Measurements from ENCODE around the gene NUP188. TPM values are rescaled to one million over a fixed set of nuclear protein-coding genes. Genes with fewer than 3 reads are reported as not detected.

Gene NUP188, protein sequence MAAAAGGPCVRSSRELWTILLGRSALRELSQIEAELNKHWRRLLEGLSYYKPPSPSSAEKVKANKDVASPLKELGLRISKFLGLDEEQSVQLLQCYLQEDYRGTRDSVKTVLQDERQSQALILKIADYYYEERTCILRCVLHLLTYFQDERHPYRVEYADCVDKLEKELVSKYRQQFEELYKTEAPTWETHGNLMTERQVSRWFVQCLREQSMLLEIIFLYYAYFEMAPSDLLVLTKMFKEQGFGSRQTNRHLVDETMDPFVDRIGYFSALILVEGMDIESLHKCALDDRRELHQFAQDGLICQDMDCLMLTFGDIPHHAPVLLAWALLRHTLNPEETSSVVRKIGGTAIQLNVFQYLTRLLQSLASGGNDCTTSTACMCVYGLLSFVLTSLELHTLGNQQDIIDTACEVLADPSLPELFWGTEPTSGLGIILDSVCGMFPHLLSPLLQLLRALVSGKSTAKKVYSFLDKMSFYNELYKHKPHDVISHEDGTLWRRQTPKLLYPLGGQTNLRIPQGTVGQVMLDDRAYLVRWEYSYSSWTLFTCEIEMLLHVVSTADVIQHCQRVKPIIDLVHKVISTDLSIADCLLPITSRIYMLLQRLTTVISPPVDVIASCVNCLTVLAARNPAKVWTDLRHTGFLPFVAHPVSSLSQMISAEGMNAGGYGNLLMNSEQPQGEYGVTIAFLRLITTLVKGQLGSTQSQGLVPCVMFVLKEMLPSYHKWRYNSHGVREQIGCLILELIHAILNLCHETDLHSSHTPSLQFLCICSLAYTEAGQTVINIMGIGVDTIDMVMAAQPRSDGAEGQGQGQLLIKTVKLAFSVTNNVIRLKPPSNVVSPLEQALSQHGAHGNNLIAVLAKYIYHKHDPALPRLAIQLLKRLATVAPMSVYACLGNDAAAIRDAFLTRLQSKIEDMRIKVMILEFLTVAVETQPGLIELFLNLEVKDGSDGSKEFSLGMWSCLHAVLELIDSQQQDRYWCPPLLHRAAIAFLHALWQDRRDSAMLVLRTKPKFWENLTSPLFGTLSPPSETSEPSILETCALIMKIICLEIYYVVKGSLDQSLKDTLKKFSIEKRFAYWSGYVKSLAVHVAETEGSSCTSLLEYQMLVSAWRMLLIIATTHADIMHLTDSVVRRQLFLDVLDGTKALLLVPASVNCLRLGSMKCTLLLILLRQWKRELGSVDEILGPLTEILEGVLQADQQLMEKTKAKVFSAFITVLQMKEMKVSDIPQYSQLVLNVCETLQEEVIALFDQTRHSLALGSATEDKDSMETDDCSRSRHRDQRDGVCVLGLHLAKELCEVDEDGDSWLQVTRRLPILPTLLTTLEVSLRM (N-terminal part only)
- 48.0 and 59.2 TPM in 2 replicates for total RNA-seq

DNA sequence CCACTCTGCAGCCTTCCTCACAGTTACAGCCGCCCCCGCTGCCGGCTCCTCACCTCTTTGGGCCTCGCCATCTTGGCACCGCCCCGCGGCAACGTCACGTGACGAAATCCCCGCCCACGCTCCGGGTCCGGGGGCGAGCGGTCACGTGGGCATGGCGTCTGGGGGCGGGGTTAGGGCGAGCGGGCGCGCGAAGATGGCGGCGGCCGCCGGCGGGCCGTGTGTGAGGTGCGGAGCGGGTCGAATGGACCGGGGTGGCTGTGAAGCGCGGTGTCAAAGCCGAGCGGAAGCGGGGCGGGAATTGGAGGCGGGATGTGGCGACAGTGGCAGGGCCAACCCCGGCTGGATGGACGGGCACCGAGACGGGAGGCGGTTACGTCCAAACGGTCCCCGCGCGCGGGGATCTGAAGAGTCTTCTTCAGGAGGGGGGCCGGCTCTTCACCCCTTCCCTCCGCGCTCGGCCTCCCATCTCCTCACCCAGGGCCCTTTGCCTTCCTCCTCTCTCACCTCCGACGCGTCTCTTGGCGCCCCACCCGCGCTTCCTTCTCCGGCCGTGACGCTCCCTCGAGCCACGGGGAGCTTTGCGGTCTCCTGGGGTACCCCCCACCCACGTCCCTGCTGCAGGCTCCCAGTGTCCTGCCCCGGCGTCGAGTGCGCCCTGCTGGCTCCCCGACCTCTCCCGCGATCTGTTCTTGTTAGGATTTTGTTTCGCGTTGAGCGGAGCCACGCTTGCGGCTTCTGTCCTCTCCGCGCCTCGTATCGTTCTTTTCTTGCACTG is at the start of gene NUP188, which contains the start of gene DOLK:
Gene NUP188 (plus strand): TSS at position 173 of the 775 bp plus-strand sequence. CDS start 21 bp downstream, at position 194.
Gene DOLK (minus strand): TSS at position 77 of the 775 bp plus-strand sequence. CDS start 300 bp downstream, outside the sequence.
- DNase-seq (ENCODE audit: low read depth), result peak; percentile 91
- no peak for TF ChIP-seq CTCF (IDR thresholded peaks at IDR 0.05; ENCODE audit: insufficient read depth, low read depth, low read length)
- H3K4me3 ChIP-seq (ENCODE audit: low read depth, low read length), result peak within 1 kb of the TSS; percentile 97

DNA sequence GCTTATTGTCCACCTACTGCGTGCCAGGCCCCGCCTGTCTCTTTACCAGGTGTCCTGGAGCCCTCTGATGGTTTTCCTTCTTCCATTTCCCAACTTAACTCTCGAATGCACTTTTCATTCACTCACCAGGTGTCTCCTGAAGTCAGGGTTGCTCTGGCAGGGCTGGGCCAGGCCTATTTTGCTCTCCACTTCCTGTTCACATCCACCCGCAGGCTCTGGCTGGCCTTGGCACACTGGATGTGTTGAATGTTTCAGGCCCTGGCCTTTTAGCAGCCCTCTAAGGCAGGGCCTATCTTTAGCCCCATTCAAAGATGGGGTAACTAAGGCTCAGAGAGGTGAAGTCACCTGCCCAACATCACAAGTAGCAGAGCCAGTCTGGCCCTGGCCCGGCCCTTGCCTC is 49.1 kb upstream of the NUP188 start:
- no peak for DNase-seq (ENCODE audit: low read depth)
- H3K4me3 ChIP-seq (ENCODE audit: low read depth, low read length), result no peak overlapping the region
- TF ChIP-seq CTCF (IDR thresholded peaks at IDR 0.05; ENCODE audit: insufficient read depth, low read depth, low read length), result no peak

DNA sequence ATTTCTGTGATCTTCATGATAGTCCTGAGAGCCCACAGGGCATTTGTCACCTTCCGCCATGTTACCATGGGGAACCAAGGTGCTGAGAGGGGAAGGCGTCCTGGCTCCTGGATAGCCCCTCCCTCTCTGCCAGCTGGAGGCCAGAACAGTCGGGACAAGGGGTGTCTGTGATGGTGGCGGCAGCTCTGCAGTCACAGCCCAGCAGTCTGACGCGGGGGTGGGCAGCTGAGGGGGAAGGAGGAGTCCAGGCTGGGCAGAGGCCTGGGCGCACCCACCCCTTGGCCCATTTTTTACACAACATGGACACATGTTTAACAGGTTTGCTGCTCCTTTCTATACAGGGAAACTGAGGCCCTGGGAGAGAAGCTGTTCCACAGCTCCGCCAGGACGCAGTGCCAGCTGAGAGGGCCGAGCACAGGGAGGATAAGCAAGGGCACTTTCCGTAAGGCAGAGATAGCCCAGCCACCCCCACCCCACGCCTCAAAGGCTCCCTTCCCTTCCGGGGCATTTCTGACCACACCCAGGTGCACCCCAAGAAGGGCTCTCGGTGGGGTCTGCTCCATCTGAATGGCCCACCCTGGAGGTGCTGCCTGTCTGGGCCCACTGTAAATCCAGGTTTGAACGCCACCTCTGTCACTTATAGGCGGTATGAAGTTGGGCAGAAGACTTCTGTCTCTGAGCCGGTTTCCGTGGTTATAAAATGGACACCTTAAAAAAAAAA is 48.5 kb upstream of the NUP188 start:
- no peak for TF ChIP-seq CTCF (IDR thresholded peaks at IDR 0.05; ENCODE audit: insufficient read depth, low read depth, low read length)
- DNase-seq (ENCODE audit: low read depth), result no peak
- no peak overlapping the region for H3K4me3 ChIP-seq (ENCODE audit: low read depth, low read length)

DNA sequence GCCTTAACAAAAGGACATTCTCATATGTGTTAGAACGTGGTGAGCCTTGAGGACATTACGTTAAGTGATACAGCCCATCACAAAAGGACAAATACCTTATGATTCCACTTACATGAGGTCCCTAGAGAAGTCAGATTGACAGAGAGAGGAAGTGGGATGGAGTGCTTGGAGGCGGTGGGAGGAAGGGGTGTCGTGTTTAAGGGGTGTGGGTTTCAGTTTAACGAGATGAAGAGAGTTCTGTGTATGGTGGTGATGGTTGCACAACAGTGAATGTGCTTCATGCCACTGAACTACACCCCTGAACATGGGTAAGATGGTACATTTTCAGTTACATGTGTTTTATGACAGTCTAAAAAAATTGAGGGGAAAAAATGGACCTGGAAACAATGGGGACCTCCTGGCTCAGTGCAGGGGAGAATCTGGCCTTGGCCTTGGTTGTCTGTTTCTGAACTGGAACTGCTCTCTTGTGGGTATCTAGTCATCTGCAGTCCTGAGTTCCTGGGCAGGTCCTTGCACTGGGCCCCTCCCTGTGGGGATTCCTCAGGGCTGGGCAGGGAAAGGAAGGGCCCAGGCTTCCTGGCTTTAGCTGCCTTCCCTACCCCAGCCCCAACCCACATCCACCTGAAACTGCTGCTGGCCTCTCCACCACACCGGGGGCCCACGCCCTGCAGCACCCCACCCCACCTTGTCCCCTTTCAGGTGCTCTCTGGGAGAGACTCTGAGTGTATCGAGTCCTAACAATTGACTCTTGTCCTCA is 47.8 kb upstream of the NUP188 start:
- no peak for DNase-seq (ENCODE audit: low read depth)
- no peak for TF ChIP-seq CTCF (IDR thresholded peaks at IDR 0.05; ENCODE audit: insufficient read depth, low read depth, low read length)
- no peak overlapping the region for H3K4me3 ChIP-seq (ENCODE audit: low read depth, low read length)

DNA sequence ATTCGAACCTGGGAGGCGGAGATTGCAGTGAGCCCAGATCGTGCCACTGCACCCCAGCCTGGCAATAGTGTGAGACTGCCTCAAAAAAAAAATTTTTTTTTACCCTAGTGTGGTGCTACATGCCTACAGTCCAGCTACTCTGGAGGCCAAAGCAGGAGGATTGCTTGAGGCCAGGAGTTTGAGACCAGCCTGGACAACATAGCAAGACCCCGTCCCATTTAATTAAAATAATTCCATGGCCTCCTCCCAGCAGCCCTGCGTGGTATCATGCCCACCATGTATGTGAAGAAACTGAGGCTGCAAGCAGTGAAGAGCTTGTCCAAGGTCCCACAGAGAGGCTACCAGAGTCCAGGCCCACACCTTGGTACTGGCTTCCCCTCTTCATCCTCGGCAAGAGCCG is 46.1 kb upstream of the NUP188 start:
- DNase-seq (ENCODE audit: low read depth), result no peak
- no peak overlapping the region for H3K4me3 ChIP-seq (ENCODE audit: low read depth, low read length)
- no peak for TF ChIP-seq CTCF (IDR thresholded peaks at IDR 0.05; ENCODE audit: insufficient read depth, low read depth, low read length)
